HG03354 (cell line): ENCODE results near the gene SOD3.

ENCODE experiments used
- ATAC-seq: cut with Tn5 transposase; IDR thresholded peaks from one replicate; pipeline ENCODE4 v1.9.1; 2021; ENCODE audit warnings: mild to moderate bottlenecking; ENCODE audit not compliant: unreplicated experiment, poor library complexity, severe bottlenecking

Gene SOD3

GRCh38 chr4:24836661-24837242 is 41.4 kb downstream of the SOD3 start:
- no peak for ATAC-seq

GRCh38 chr4:24837336-24837735 is 42.0 kb downstream of the SOD3 start:
- no peak for ATAC-seq

- no peak for ATAC-seq
Measured at GRCh38 chr4:24837781-24838180, 42.4 kb downstream of the SOD3 start.

GRCh38 chr4:24840362-24840761 is 45.0 kb downstream of the SOD3 start:
- ATAC-seq: no peak

- ATAC-seq: no peak
Measured at GRCh38 chr4:24840826-24841543, 45.6 kb downstream of the SOD3 start.

GRCh38 chr4:24842356-24842755 is 47.0 kb downstream of the SOD3 start:
- ATAC-seq: no peak

GRCh38 chr4:24843096-24843495 is 47.7 kb downstream of the SOD3 start:
- no peak for ATAC-seq

GRCh38 chr4:24845132-24845531 is 49.8 kb downstream of the SOD3 start:
- ATAC-seq: no peak

GRCh38 chr4:24845902-24846301 is 50.5 kb downstream of the SOD3 start:
- ATAC-seq: no peak

GRCh38 chr4:24846716-24847115 is 51.3 kb downstream of the SOD3 start:
- ATAC-seq: no peak

GRCh38 chr4:24849351-24849750 is 54.0 kb downstream of the SOD3 start:
- no peak for ATAC-seq

- ATAC-seq: no peak
Measured at GRCh38 chr4:24849756-24850155, 54.4 kb downstream of the SOD3 start.
